Lower leg skin (tissue), 3 donors: ENCODE results near the gene SULT1A4.
"Not testable (repeated sequence)": the region's sequence is repeated elsewhere in the genome, so short reads cannot be mapped to it uniquely, and the experiment has no call there.

Experiments
- CTCF ChIP-seq, 3 donors: fragments of 450-650 bp; IDR thresholded peaks; one replicate each; pipeline ENCODE4 v1.5.1; 2016; ENCODE audit warnings: antibody characterized with exemption in 3 of 3, mild to moderate bottlenecking in 3 of 3, moderate library complexity in 2 of 3
- POLR2A ChIP-seq, 2 donors: fragments of 450-650 bp; IDR thresholded peaks; one replicate each; pipeline ENCODE4 v1.6.1; 2016 to 2017; ENCODE audit warnings: antibody characterized with exemption in 2 of 2, mild to moderate bottlenecking in 1 of 2, moderate library complexity in 1 of 2

- not testable (repeated sequence) for TF ChIP-seq CTCF, POLR2A (IDR thresholded peaks at IDR 0.05)
Observed at GRCh38 chr16:29465985-29466824, 6.5 kb downstream of the SULT1A4 start.
